HG03460 (cell line): ENCODE results near the gene CDK14.

Experiments used
- ATAC-seq: cut with Tn5 transposase; IDR thresholded peaks from one replicate; pipeline ENCODE4 v1.9.1; 2021; ENCODE audit not compliant: unreplicated experiment

The CDK14 gene

DNA sequence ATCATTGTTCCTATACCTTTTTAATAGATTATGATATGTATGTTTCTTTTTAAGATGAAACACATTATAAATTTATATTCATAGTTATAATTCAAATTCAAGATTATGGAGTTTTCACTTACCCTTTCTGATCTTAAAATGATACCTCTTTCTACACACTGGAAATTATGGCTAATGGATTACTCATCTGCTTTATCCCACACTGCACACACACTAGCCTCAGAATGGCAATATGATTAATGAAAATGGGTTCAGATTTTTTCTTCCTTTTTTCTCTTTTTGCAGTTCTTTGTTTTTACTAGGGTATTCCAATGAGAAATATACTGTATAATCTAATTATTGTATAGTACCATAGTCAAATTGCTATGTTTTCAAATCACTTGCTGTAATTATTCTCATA, 585.8 kb downstream of the CDK14 start:
- no peak for ATAC-seq

DNA sequence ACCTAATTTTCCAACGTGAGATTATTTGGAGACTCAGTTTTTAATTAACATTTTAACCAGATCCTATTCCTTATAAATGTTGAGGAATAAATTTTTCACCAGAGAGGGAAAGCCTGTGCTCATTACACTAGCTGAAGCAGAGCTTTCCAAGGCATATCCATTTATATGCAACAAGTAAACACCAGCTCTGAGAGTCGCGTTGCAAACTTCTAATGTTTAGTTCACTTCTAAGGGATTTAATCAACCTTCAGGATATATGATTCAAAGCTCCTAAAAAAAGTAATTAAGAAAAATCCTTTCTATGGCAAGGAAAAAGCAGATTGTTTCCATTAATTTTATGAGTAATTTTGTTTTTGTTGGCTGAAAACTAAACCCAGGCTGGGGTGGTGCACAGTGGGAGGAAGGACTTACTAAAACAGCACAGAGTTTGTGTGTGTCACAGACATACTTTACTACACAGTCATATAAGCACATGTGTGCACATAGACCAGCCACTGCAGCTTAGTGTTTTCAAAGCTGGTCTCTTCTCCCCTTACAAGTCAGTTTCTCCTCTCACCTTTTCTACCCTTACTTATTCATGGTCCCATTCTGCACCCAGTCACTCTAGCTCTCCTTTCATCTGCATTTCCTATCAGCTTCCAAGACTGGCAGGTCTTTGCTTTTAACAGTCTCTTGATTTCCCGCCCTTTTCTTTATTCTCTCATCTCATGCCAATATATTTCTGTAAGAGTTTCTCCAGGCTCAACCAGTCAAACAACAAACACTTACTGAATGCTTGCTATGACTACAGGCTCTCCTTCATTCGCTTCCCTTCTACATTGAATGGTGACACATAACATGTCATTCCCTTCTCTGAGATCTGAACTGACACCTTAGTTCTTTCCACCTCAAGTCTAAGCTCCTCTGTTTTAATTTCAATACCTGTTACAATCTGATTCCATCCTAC, 587.0 kb downstream of the CDK14 start:
- no peak for ATAC-seq

DNA sequence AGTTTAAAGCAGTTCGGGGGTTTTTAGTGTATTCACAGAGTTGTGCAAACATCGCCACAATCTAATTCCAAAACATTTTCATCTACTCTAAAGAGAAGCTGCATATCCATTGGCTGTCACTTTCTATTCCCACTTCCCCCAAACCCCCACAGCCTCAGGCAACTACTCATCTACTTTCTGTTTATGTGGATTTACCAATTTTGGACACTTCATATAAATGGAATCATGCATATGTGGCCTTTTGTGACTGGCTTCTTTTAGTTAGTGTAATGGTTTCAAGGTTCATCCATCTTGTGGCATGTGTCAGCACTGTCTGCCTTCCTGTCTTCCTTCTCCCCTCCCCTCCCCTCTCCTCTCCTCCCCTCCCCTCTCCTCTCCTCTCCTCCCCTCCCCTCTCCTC, 589.6 kb downstream of the CDK14 start:
- no peak for ATAC-seq

DNA sequence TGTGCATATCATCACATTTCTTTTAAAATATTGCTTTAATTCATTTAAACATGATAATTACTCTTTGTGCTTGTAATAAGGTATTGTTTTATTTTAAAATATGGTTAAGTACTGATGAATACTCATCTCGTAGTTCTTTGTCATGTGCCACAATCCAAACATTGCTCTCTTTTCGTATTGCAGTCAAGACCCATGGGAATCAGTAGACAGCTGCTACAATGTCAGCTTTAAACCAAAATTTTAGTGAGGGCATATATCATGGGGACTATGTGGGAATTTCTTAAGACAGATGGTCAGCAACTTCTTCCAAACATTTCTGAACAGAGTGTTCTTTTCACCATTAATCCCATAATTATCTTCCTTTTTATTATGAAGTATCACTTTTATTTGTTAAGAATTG, 590.9 kb downstream of the CDK14 start:
- ATAC-seq: no peak

DNA sequence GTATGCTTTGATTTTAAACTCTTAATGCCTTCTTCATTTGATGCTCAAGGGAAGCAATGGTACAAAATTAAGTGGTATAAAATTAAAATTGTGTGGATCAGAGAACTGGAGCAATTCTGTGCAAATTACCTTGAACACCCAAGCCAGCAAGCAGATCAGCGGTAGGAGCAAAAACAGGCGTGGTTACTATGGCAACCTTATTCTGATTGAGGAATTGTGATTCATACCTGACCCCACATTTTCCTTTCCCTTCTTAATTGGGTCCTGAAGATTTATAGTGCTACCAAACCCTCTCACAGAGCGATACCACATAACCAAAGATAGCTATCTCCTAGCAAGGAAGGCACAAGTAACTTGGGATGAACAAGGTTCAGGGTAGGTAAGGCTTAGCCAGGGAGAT, 595.6 kb downstream of the CDK14 start:
- no peak for ATAC-seq

DNA sequence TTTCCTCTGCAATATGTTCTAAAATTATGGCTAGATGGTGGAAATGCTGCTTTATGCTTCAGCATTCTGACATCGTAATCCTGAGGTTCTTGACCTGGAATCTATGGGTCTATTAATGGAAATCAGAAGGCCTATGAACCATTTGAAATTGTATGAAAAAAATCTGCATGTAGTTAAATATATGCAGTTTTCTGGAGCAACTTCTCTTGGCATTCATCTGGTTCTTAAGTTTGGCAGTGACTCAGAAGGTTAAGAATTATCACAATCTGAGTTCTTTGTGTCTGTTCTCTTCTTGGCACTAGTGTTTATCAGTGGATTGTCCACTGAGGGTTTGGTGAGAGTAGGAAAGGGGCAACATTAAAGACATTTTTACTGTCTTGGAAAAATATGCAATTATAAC, 597.0 kb downstream of the CDK14 start:
- ATAC-seq: no peak

DNA sequence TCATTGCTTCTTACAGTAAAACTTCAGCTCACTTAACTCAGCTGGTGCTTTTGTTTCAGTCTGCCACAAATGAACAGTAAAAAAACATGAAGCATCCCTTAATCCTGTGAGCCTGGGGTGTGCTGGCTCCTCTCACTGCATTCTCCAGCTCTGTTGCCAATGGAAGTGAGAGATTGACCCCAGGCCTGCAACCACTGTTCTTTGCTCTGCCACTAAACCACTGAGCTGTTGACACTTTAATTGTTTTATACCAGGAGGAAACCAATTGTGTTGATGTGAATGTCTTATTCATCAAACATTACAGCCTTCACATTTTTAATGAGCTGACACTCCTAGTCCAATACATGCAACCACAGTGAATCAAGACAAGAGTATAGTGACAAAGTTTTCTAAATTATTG, 598.7 kb downstream of the CDK14 start:
- no peak for ATAC-seq

DNA sequence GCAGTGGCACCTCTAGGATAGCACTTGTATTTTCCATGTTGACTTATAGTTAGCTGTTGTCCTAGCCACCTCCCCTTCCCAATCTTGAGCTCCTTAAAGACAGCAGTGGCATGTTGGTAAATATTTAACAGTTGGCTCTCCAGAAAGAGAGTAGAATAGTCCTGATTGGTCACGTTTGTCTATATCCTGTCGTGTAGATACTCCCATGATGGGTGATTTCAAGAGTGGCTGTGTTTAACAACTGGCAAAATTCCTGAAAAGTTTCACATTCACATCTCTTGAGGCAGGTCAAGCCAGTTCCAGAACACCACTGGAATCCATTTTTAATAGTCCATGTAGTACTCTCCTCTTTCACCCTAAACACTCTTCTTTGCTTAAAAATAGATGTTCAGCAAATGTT, 599.9 kb downstream of the CDK14 start:
- ATAC-seq: no peak

DNA sequence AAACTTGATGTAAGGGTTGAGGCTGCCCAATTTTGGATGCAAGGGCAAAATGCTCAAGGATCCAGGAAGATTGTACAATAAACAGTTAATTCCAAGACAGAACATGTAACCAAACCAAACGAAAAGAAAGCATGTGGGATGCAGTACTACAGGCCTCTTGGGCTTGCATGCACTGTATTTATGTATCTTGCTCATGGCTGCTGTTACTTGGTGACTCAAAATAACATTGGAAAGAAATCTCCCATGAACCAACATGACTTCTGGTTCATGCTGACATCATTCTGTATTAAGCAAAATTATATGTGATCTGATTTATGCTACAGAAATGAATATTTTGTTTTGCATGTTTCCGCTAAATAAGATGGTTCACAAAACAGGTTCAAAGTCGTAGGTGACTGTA, 602.2 kb downstream of the CDK14 start:
- no peak for ATAC-seq

DNA sequence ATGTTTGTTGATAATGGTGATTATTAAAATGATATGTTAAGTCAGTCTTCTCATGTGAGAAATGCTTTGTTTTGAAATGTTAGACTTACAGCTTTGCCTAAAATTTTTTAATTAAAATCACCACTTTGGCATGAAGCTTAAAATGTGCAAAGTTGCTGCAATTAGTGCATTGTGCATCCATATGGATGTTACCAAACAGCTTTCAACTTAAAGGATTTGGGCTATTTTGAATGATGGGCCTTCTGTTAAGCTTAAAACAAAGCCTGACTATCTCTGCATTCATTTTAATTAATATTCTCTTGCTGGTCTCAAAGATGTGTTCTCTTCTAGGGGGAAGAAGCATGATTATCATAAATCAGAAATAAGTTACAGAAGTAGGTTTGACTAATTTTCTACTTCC, 603.5 kb downstream of the CDK14 start:
- no peak for ATAC-seq

DNA sequence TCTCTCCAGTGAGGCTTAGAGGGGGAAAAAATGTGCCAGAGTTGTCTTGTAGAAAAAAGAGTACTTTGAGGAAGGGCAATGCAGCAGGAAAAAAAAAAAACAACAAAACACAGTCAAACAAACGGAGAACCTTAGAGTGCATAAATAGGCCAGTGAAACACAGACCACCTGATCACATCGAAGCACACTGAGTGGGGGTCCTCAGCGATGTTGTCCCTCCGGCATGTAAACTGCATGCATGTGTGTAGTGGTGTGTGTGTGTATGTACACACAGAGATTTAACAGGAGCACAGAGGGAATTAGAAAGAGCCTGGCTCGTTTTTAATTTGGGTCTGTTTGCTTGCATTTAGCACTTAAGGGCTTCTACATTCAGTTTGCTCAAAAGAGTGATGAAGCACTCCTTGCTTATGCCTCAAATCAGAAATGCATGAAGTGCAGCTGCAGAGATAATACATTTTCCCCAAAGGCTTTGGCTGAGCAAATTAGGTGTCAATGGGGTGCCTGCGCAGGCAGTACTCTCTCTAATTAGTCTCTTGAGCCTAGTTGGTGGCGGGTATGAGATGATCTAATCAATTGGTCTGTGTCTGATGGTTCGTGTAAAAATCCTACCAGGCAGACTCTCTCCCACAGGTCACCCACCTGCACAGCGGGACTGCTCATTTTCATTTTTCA, 605.5 kb downstream of the CDK14 start:
- no peak for ATAC-seq

DNA sequence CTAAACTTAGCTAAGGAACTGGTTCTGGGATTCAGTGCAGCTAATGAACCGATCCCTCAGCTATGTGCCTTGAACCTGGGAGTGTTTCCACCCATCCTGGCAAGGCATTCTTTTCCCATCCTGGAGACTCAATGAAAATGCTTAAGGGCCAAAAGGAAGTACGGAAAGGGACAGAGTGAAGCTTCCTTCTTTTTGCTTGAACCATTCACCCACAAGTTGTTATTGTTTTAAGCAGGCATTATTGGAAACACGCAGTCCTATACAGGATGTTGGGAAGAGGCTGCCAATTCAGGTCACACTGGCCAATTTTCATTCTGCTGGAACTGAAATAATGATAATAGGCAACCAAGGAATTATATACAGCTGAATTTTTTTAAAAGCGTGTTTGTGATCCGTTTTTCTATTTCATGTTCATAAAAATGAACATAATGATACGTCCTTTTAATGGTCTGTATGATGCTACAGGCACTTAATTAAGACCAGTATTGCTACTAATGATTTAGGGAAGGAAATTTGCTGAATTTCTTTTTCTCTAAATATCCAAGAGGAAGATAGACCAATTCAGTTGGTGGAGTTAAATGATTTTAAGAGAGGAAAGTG, 610.3 kb downstream of the CDK14 start:
- ATAC-seq: no peak

DNA sequence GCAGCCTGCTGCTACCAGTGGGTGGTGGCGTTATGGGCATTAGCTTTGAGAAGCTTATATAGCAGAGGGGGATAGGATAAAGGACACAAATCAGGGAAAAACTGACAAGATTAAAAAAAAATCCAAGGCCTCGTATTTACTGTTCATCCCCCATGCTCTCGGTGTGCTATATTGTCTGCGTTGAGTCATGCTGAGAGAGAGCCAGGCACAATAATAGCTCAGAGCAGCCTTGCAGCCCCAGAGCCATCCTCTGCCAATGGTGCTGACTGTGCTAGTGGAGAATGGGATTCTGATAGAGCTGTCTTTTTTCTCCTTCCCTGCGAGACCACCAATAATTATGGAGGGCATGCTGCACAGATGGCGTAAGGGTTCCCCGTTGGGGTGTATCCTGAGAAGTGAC, 616.5 kb downstream of the CDK14 start:
- ATAC-seq: no peak

DNA sequence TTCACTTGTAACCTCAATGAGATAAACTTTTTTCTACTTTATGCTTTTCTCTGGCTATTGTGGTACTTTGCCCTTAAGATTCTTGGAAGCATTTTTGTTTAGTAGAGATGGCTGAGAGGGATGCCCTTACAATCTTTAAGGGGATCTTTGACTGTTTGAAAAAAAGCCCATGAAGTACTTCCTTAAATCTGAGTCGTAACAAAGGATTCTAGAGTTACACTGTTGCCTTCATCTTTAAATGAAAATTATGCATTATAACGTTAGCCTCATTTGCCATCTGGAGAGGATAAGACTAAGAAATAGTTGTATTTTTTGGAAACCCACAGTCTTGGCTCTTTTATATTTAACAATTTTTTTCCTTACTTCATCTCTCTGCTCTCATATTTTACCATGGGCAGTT, 630.3 kb downstream of the CDK14 start:
- ATAC-seq: no peak

DNA sequence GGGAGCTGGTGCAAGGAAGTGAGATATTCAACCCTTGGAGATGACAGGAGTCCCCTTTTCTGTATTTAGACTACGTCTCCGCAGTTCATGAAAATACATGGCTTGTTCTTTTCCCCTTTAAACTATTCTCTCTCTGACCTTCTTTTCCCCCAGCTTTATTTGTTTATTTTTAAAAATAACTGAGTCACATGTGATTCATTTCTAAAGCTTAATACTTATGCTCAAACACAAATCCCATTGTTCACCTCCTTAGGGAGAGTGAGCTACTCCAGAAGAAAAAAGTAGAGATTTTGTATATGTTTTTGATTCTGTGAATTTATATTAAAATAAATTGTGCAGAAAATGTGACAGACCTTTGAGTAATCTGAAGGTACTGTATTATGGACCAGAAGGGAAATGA, 632.2 kb downstream of the CDK14 start:
- no peak for ATAC-seq

DNA sequence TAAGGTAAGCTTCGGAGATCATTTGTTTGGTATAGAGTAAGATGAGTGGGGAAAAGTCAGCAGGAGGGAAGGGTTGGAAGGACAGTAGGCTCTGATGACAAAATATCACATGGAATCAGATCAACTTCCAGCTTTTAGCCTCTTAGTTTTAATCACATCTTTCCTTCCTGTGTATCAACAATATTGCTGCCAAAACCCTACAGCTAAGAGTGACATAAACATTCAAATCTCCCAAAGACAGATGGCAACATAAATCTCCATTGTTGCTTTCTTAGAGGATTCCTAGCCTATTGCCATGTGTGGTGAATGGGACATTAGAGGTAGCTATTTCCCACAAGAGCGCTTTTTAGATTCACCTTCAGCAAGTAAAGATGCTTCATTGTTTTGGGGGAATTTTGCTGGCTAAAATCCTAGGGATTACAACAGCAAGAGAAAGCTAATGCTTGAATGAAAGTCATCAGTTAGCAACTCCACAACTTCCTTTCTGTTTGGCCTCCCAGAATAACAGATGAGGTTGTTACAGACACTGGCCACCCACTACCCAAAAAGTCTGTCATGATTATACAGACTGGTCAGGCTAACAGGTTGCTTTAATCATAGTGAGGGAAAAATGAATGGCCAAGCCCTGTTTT, 632.9 kb downstream of the CDK14 start:
- no peak for ATAC-seq

DNA sequence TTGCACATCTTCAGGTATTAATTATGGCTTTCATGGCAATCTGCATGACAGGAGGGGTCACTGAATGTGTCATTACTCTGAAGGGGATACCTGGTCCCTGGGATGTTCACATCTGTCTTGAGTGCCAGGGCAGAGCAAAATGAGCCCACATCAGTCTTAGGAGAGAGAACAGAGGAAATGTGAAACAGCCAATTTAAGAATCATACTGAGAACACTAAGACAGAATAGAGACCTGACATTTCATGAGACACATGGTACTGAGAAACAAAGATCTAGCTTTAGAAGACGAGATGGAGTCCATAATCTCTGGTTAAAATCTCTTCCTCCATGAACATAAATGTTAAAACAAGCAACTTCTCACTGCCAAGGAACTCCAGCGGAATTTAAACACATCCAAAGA, 634.0 kb downstream of the CDK14 start:
- ATAC-seq: no peak

DNA sequence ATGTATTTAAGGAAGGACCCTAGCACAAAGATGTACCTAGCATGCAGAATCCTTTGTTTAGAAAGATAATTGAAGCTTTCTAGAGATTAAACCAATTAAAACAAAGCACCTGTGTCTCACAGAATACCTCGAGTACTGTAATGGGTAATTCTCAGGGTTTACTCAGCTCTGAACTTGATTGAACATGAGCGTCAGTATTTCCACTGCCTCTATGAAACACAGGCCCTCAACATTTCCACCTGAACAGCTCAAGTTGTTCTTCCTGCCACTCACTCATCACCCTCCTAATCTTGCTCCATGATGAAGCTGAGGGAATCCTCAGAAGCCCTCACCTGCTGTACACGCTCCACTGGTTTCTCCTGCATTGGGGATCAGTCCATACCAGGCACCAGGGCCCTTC, 634.4 kb downstream of the CDK14 start:
- no peak for ATAC-seq

DNA sequence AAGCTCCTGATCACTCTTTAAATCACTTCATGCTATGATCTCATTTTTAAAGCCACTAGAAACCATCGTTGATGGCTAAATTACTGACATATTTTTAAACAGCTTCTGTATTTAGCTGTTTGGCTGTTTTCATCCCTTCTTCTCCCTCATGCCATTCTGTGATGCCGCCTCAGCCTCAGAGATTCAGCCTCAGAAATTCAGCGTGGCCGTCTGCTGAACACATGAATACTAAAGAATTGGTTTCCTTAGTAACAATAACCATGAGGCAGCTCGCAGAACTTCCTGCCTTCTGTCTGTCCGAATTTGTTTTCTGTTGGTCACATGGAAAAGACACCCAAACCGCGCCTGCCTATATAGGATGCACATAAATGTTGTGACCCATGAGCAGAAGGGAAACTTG, 637.1 kb downstream of the CDK14 start:
- ATAC-seq: no peak

DNA sequence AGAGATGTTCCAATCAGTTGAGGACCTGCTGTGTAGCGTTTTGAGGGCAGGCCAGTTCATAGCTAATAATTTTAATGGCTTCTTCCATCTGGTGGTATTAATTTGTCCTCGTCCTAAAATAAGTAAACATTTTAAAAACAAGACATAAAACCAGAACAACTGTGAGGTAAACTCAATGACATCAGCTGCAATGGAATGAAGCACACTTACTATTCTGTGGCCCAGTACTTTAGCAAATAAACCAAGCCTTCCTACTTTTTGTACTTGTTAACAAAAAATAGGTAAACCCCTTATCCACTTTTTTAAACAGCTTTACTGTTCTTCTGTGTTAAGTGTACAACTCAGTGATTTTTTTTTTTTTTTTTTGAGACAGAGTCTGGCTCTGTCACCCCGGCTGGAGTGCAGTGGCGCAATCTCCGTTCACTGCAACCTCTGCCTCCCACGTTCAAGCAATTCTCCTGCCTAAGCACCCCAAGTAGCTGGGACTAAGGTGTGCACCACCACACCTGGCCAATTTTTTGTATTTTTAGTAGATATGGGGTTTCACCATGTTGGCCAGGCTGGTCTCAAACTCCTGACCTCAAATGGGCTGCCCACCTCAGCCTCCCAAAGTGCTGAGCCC, 639.2 kb downstream of the CDK14 start:
- no peak for ATAC-seq

DNA sequence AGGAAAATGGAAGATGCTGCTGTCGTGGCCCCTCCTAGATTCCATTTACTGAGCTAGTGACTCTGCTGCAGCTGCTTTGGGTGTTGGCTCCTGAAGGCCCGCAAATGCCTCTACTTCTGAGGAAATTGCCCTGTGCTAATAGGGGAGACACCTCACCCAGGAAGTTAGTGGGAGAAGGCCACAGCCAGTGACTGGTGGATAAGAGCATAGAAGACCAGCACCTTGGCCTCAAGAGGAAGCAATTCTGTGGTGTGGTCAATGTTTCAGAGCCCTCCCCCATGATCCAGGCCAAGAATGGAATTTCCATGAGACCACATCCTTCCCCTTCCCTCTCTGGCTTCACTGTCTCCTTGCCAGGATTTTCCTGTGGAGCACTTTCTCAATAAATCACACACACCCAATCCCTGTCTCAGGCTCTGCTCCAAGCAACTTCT, 643.1 kb downstream of the CDK14 start:
- ATAC-seq: no peak
